Inflammatory macrophage treated with lipopolysaccharide for 4 hours (primary cell): ENCODE results near the gene TWNK.
"Not testable (repeated sequence)": the region's sequence is repeated elsewhere in the genome, so short reads cannot be mapped to it uniquely, and the experiment has no call there.

ENCODE experiments used
- DNase-seq: peaks from one replicate; pipeline ENCODE4 v3.0.0-alpha.2; 2020

Gene TWNK

GRCh38 chr10:101031796-101032636 lies 44.7 kb downstream of the TWNK start:
- DNase-seq = peak; percentile 90

DNA sequence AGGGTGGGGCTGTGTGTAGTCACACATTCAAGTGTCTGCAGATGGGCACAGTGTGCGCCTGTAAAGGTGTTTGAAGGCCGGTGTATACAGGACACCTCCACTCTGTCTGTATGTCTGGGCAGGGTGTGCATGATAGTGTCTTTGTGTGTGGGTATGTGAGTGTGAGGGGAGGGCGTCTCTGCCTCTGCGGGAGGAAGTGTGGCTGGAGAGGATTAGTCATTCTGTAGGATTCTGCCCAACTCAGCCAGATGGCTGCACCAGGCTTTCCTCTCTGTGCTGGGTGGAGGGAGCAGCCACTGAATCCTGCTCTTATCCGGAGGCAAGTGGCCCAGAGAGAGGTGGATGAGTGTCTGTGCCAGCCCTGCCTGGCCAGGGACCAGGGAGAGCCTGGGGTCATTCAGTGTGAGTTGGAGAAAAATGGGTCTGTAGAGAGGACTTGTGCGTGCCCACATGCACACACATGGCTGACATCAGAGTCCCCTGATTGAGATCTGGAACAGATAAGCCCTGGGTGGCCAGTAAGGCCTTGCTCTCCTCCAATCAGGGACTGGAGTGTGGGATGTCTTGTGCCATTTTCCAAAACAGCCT lies 45.4 kb downstream of the TWNK start:
- peak; percentile 75 for DNase-seq

- no peak for DNase-seq
Measured at GRCh38 chr10:101033276-101033675, 45.9 kb downstream of the TWNK start.

GRCh38 chr10:101034404-101034803 lies 47.1 kb downstream of the TWNK start:
- not testable (repeated sequence) for DNase-seq

GRCh38 chr10:101035314-101035713 lies 48.0 kb downstream of the TWNK start:
- no peak for DNase-seq

GRCh38 chr10:101035916-101036702 lies 48.8 kb downstream of the TWNK start:
- DNase-seq = no peak

DNA sequence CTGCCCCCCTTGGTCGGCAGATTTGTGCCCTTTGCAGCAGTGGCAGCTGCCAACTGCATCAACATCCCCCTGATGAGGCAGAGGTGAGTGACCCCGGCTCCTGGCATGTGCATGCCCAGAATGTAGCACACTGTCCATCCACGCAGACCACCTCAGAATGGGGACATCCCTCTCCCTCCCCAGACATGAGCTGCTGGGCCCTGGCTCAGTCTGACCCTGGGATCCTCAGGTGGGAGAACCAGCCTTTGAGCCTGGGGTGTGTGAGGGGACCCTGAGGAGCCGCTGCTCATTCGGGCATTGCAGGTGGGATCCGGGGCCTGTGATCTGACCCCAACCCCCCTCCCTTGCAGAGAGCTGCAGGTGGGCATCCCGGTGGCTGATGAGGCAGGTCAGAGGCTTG lies 49.4 kb downstream of the TWNK start:
- no peak for DNase-seq

DNA sequence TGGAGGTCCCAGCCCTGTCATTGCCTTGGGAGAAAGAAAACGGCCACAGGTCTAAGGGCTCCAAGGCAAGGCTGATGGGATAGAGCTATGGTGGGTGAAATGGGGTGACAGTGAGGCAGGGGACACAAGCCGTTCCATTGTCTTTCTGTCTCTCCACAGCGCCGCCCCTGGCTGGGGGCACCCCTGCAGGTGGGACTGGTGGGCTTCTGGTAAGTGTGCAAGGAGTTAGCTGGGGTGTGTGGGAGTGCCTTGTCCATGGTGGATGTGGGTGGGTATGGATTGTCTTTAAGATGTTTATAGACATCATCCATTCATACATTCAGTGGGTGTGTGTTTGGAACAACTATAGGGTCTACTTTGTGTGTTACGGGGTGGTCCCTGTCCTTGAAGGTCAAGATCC lies 51.1 kb downstream of the TWNK start:
- no peak for DNase-seq

DNA sequence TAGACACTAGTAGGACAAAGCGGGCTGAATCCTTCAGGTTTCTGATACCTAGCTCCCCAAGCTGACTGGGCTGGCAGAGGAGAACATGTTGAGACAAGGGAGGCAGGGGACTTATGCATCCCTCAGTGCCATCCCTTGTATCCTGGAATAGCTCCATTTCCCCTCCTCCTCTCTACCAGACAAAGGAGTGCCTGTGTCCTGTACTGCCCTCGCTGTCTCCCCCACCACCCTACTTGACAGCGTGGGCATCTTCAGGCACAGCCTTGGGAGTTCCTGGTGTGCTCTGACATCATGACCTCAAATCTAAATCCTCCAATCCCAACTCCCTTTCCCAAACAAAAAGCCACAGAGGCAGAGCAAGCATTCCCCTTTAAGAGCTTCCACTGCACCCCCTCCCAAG lies 52.7 kb downstream of the TWNK start:
- no peak for DNase-seq

GRCh38 chr10:101040851-101041250 lies 53.5 kb downstream of the TWNK start:
- DNase-seq = no peak

DNA sequence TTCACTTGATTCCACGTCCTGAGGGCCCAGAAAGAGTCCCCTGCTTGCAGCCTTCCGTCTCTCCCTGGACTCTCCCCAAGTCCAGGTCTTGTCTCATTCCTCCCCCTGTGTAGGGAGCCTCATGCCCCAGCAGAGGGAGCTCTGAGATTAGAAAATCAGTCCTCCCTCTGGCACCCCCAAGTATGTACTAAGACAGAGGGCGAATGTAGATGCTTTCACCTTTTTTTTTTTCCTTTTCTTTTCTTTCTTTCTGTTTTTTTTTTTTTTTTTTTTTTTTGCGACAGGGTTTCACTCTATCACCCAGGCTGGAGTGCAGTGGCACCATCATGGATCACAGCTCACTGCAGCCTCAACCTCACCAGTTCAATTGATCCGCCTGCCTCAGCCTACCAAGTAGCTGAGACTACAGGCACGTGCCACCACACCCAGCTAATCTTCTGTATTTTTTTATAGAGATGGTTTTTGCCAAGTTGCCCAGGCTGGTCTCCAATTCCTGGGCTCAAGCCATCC lies 54.0 kb downstream of the TWNK start:
- DNase-seq = peak; percentile 68

- DNase-seq = no peak
Measured at GRCh38 chr10:101042118-101042517, 54.8 kb downstream of the TWNK start.

DNA sequence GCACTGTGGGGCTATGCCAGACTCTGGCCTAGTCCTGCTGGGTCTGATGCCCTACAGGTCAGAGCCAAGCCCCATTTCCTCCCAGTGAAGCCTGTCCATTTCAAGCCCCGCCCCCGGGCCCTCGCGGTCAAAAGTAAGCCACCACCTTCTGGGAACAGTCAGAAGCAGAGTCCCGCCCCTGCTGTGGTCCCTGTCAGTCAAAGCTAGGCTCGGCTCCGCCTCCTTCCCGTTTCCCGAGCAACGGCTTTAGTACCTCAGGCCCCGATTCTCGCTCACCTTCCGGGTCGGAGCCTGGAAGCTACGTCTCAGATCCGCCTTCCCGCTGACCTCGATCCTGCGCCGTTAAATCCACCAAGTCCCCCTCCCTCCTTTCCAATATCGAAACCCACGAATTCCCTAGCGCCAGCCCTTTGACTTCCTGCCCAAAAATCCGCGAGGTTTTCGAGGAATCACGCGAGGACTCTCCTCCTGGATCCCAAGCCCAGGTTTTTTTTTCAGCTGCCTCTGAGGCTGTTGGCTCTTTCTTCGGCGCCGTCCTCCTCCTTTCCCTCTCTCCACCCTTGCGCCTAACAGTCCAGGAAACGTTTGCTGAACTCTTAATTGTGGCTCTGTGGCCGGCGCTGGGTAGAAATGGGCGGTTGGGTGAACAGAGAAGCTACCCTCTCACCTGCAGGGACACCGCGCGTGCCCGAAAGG lies 55.5 kb downstream of the TWNK start:
- DNase-seq = peak; percentile 97

DNA sequence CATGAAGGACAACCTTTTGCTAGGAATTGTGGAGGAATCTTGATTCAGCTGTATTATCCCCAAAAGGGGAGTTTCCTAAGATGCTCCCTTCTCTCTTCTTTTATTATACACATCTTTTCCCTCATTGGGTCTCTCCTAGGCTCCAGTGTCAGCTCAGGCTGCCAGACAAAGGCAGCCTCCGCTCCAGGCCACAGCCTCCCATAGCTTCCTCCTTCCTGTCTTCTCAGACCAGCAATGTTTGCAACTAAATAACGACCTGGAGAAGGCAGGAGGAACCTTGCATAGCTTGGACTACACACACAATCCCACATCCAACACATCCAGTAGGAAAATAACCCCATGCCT lies 56.0 kb downstream of the TWNK start:
- DNase-seq = no peak
